Lower leg skin (tissue), 3 donors: ENCODE results near the gene LCLAT1.
"Not testable (repeated sequence)": the region's sequence is repeated elsewhere in the genome, so short reads cannot be mapped to it uniquely, and the experiment has no call there.

Experiments used
- POLR2A ChIP-seq, 2 donors: fragments of 450-650 bp; IDR thresholded peaks; one replicate each; pipeline ENCODE4 v1.6.1; 2016 to 2017; ENCODE audit warnings: antibody characterized with exemption in 2 of 2, mild to moderate bottlenecking in 1 of 2, moderate library complexity in 1 of 2
- TF ChIP-seq, protein P1 (sequence below), 3 donors: fragments of 450-650 bp; IDR thresholded peaks; one replicate each; pipeline ENCODE4 v1.5.1; 2016; ENCODE audit warnings: antibody characterized with exemption in 3 of 3, mild to moderate bottlenecking in 3 of 3, moderate library complexity in 2 of 3

DNA sequence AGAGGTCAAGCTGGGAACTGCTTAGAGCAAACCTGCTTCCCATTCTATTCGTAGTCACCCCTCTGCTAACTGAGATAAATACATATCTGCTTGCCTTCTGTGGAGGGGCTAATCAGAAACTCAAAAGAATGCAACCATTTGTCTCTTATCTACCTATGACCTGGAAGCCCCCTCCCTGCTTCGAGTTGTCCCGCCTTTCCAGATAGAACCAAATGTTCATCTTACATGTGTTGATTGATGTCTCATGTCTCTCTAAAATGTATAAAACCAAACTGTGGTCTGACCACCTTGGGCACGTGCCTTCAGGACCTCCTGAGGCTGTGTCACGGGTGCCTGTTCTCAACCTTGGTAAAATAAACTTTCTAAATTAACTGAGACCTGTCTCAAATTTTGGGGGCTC is 66.6 kb downstream of the LCLAT1 start:
- TF ChIP-seq, protein P1, sequence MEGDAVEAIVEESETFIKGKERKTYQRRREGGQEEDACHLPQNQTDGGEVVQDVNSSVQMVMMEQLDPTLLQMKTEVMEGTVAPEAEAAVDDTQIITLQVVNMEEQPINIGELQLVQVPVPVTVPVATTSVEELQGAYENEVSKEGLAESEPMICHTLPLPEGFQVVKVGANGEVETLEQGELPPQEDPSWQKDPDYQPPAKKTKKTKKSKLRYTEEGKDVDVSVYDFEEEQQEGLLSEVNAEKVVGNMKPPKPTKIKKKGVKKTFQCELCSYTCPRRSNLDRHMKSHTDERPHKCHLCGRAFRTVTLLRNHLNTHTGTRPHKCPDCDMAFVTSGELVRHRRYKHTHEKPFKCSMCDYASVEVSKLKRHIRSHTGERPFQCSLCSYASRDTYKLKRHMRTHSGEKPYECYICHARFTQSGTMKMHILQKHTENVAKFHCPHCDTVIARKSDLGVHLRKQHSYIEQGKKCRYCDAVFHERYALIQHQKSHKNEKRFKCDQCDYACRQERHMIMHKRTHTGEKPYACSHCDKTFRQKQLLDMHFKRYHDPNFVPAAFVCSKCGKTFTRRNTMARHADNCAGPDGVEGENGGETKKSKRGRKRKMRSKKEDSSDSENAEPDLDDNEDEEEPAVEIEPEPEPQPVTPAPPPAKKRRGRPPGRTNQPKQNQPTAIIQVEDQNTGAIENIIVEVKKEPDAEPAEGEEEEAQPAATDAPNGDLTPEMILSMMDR (IDR thresholded peaks at IDR 0.05): not testable (repeated sequence)
- TF ChIP-seq POLR2A (IDR thresholded peaks at IDR 0.05): not testable (repeated sequence)
